KMS-11 (cell line): ENCODE measurements around the gene CCDC127.

ENCODE experiments used
- H2AFZ ChIP-seq: fragments of 200-600 bp; sonication (generic); 2 replicates; pipeline ENCODE4 v1.6.1; 2016; ENCODE audit warnings: antibody characterized with exemption, mixed run types, low read depth
- H3K27ac ChIP-seq: fragments of 200-600 bp; sonication (generic); 2 replicates; pipeline ENCODE4 v1.6.1; 2016; ENCODE audit warnings: mild to moderate bottlenecking, mixed run types
- H3K27me3 ChIP-seq: fragments of 200-600 bp; sonication (generic); 2 replicates; pipeline ENCODE4 v1.6.1; 2017; ENCODE audit warnings: mild to moderate bottlenecking, low read depth, mixed run types, moderate library complexity; ENCODE audit not compliant: insufficient read depth
- H3K36me3 ChIP-seq: fragments of 200-600 bp; sonication (generic); 2 replicates; pipeline ENCODE4 v1.6.1; 2017; ENCODE audit warnings: mild to moderate bottlenecking, mixed run types; ENCODE audit not compliant: insufficient read depth
- H3K4me1 ChIP-seq: fragments of 200-600 bp; sonication (generic); 2 replicates; pipeline ENCODE4 v1.6.1; 2016; ENCODE audit warnings: mild to moderate bottlenecking, low read depth, mixed run types; ENCODE audit not compliant: poor library complexity, severe bottlenecking
- H3K4me2 ChIP-seq: fragments of 200-600 bp; sonication (generic); 2 replicates; pipeline ENCODE4 v1.7.0; 2016; ENCODE audit warnings: mild to moderate bottlenecking, mixed run types
- H3K4me3 ChIP-seq: fragments of 200-600 bp; sonication (generic); IDR thresholded peaks from 2 replicates; pipeline ENCODE4 v1.6.1; 2017; ENCODE audit warnings: low read depth, low read length, mixed read lengths; ENCODE audit not compliant: insufficient read depth
- H3K79me2 ChIP-seq: fragments of 200-600 bp; sonication (generic); 2 replicates; pipeline ENCODE4 v1.6.1; 2016; ENCODE audit warnings: low read depth, mixed run types; ENCODE audit not compliant: insufficient read depth
- H3K9ac ChIP-seq: fragments of 200-600 bp; sonication (generic); 2 replicates; pipeline ENCODE4 v1.6.1; 2016; ENCODE audit warnings: mild to moderate bottlenecking, mixed run types
- H4K20me1 ChIP-seq: fragments of 200-600 bp; sonication (generic); 2 replicates; pipeline ENCODE4 v1.6.1; 2016; ENCODE audit warnings: mild to moderate bottlenecking, mixed run types; ENCODE audit not compliant: insufficient read depth
- CTCF ChIP-seq: fragments of 200-600 bp; sonication (generic); conservative IDR thresholded peaks from 2 replicates; pipeline ENCODE4 v1.6.1; 2017; ENCODE audit warnings: low read depth, mild to moderate bottlenecking, antibody characterized with exemption, low read length, moderate library complexity, mixed read lengths

Gene CCDC127

GRCh38 chr5:207599-207998 lies 10.4 kb downstream of the CCDC127 start:
- Histone ChIP-seq H3K4me2 (no peak overlapping the region), H3K4me3 (no peak overlapping the region), H3K9ac (no peak overlapping the region), H3K27ac (no peak overlapping the region), H3K27me3 (no peaks in the 10 kb centered on the region), H4K20me1 (no peaks in the 10 kb centered on the region), H3K79me2 (peaks cover 37% of the 10 kb centered on the region), H3K4me1 (no peaks in the 10 kb centered on the region), H2AFZ (no peak overlapping the region), H3K36me3 (peaks cover 6% of the 10 kb centered on the region; the same call in 1 of the 2 replicates)
- TF ChIP-seq CTCF, result no peak

- TF ChIP-seq CTCF, result no peak
- Histone ChIP-seq H3K27me3 (no peaks in the 10 kb centered on the region), H3K27ac (no peak overlapping the region), H2AFZ (no peak overlapping the region), H3K4me2 (no peak overlapping the region), H3K4me3 (no peak overlapping the region), H3K36me3 (peaks cover 6% of the 10 kb centered on the region; the same call in 1 of the 2 replicates), H3K9ac (no peak overlapping the region), H4K20me1 (no peaks in the 10 kb centered on the region), H3K79me2 (peaks cover 37% of the 10 kb centered on the region), H3K4me1 (no peaks in the 10 kb centered on the region)
These were observed 10.9 kb downstream of the CCDC127 start for GRCh38 chr5:206927-207536.

GRCh38 chr5:206406-206805 lies 11.5 kb downstream of the CCDC127 start:
- Histone ChIP-seq H3K27ac (no peak overlapping the region), H3K4me1 (no peaks in the 10 kb centered on the region), H4K20me1 (no peaks in the 10 kb centered on the region), H3K36me3 (peaks cover 6% of the 10 kb centered on the region; the same call in 1 of the 2 replicates), H3K79me2 (peaks cover 37% of the 10 kb centered on the region), H3K4me3 (no peak overlapping the region), H3K27me3 (no peaks in the 10 kb centered on the region), H3K9ac (no peak overlapping the region), H3K4me2 (no peak overlapping the region), H2AFZ (no peak overlapping the region)
- TF ChIP-seq CTCF, result no peak

- Histone ChIP-seq H3K9ac (no peak overlapping the region), H2AFZ (no peak overlapping the region), H3K4me2 (no peak overlapping the region), H3K4me1 (no peaks in the 10 kb centered on the region), H4K20me1 (no peaks in the 10 kb centered on the region), H3K79me2 (peaks cover 33% of the 10 kb centered on the region), H3K27ac (no peak overlapping the region), H3K27me3 (no peaks in the 10 kb centered on the region), H3K4me3 (no peak overlapping the region), H3K36me3 (peaks cover 6% of the 10 kb centered on the region; the same call in 1 of the 2 replicates)
- no peak for TF ChIP-seq CTCF
These were observed 12.8 kb downstream of the CCDC127 start for GRCh38 chr5:204966-205670.
